HepG2 (cell line): Measurements from ENCODE around the gene MB. TPM values are rescaled to one million over a fixed set of nuclear protein-coding genes. Genes with fewer than 3 reads are reported as not detected.

Experiments used
- ATAC-seq: fragments of 200-7000 bp; cut with Tn5 transposase; 3 replicates; pipeline ENCODE4 v1.9.1; 2020; ENCODE audit warnings: mild to moderate bottlenecking, moderate library complexity
- BruUV-seq: library from RNA; stranded (reverse); fragments of 400-500 nt; replicated peaks from 2 replicates; lab custom pipeline; 2021; lab: Mats Ljungman, UMichigan
- CTCF ChIA-PET: fragments of 300-600 bp; formaldehyde crosslinking; extraction: SDS; loops from one replicate; lab custom pipeline; 2021; ENCODE audit warnings: low total read pairs, inconsistent platforms, low intra/inter-chr PET ratio; lab: Yijun Ruan, JAX
- POLR2A ChIA-PET: fragments of 350-600 bp; sonication (Branson Sonifier 250); formaldehyde crosslinking; loops from one replicate; lab custom pipeline; 2020; ENCODE audit warnings: antibody characterized with exemption, inconsistent platforms; lab: Yijun Ruan, JAX
- DNase-seq: peaks from one replicate; pipeline ENCODE4 v3.0.0-alpha.2; 2015; ENCODE audit warnings: low spot score
- FAIRE-seq: peaks from 3 replicates; lab custom pipeline; 2011; peaks lifted over from hg19 to GRCh38; lab: Jason Lieb, UNC
- H2AFZ ChIP-seq: one replicate; pipeline ENCODE4 v1.6.1; 2011; ENCODE audit warnings: low read length, inconsistent platforms
- H3K27ac ChIP-seq: fragments of 300-600 bp; 3 replicates; pipeline ENCODE4 v1.8.0; 2011; ENCODE audit warnings: mixed run types, mild to moderate bottlenecking, mixed read lengths, low read length, inconsistent platforms; ENCODE audit not compliant: insufficient read depth; ENCODE audit errors: extremely low read length
- H3K27me3 ChIP-seq, 2 experiments: fragments of 200-600 bp in 1 of 2; 2 replicates in 1 of 2; 3 replicates in 1 of 2; pipeline versions ENCODE4 v1.6.0 to v1.8.0; 2011; ENCODE audit warnings: low read length in 2 of 2, mild to moderate bottlenecking in 2 of 2, moderate library complexity in 2 of 2, inconsistent platforms in 1 of 2; ENCODE audit not compliant: insufficient read depth in 2 of 2, control insufficient read depth in 1 of 2
- H3K36me3 ChIP-seq, 2 experiments: fragments of 200-600 bp in 1 of 2; replicated peaks in 1 of 2; 2 replicates in 1 of 2; 3 replicates in 1 of 2; pipeline versions ENCODE4 v1.5.1 to v1.8.0; 2011; ENCODE audit warnings: low read length in 2 of 2, inconsistent platforms in 1 of 2; ENCODE audit not compliant: insufficient read depth in 2 of 2, control insufficient read depth in 1 of 2
- H3K4me1 ChIP-seq: 2 replicates; pipeline ENCODE4 v1.5.1; 2012; ENCODE audit warnings: low read length, inconsistent platforms; ENCODE audit not compliant: insufficient read depth
- H3K4me2 ChIP-seq: 2 replicates; pipeline ENCODE4 v1.6.0; 2011; ENCODE audit warnings: low read depth, low read length, inconsistent platforms
- H3K4me3 ChIP-seq, 3 experiments: fragments of 200-600 bp in 1 of 3; sonication (generic), shearing (Covaris generic) in 1 of 3; replicated peaks in 1 of 3; 2 replicates each; pipeline ENCODE4 v1.5.1; 2011 to 2016; ENCODE audit warnings: low read length in 3 of 3, inconsistent platforms in 2 of 3, low read depth in 2 of 3, mild to moderate bottlenecking in 2 of 3, control low read depth in 1 of 3, mixed read lengths in 1 of 3; ENCODE audit not compliant: insufficient read depth in 1 of 3
- H3K79me2 ChIP-seq: one replicate; pipeline ENCODE4 v1.6.1; 2011; ENCODE audit warnings: low read length, inconsistent platforms; ENCODE audit not compliant: insufficient read depth
- H3K9ac ChIP-seq: 2 replicates; pipeline ENCODE4 v1.6.0; 2011; ENCODE audit warnings: mild to moderate bottlenecking, low read depth, low read length, inconsistent platforms; ENCODE audit not compliant: insufficient read depth
- H3K9me3 ChIP-seq: 2 replicates; pipeline ENCODE4 v1.5.1; 2012; ENCODE audit warnings: mild to moderate bottlenecking, low read length
- H4K20me1 ChIP-seq: 2 replicates; pipeline ENCODE4 v1.6.0; 2011; ENCODE audit warnings: inconsistent platforms, mild to moderate bottlenecking, low read length, moderate library complexity; ENCODE audit not compliant: insufficient read depth
- ADNP ChIP-seq: sonication (generic); formaldehyde crosslinking; IDR thresholded peaks from 2 replicates; pipeline ENCODE4 v1.4.0; 2020; ENCODE audit warnings: missing genetic modification reagents
- ATF7 ChIP-seq, 2 experiments: fragments of 450-650 bp in 1 of 2; sonication (generic) in 1 of 2; formaldehyde crosslinking in 1 of 2; IDR thresholded peaks; 2 replicates each; pipeline versions ENCODE4 v1.4.0 to v1.6.1; 2016 to 2020; ENCODE audit warnings: antibody characterized with exemption in 1 of 2, mild to moderate bottlenecking in 1 of 2, missing genetic modification reagents in 1 of 2
- CBFB ChIP-seq: sonication (generic); formaldehyde crosslinking; IDR thresholded peaks from 2 replicates; pipeline ENCODE4 v1.4.0; 2020; ENCODE audit warnings: missing genetic modification reagents
- HNRNPLL ChIP-seq: fragments of 200-400 bp; formaldehyde crosslinking; IDR thresholded peaks from 2 replicates; pipeline ENCODE4 v1.6.1; 2017; ENCODE audit warnings: mild to moderate bottlenecking, low read depth, low read length; ENCODE audit not compliant: poor library complexity, severe bottlenecking
- KDM5A ChIP-seq: fragments of 200-600 bp; sonication (generic); IDR thresholded peaks from 2 replicates; pipeline ENCODE4 v1.7.0; 2018; ENCODE audit warnings: antibody characterized with exemption, mild to moderate bottlenecking, low read length, borderline replicate concordance
- MBD4 ChIP-seq: IDR thresholded peaks from 2 replicates; pipeline ENCODE4 v1.6.1; 2012; ENCODE audit warnings: low read length, inconsistent platforms, borderline replicate concordance
- PRPF4 ChIP-seq: fragments of 200-400 bp; formaldehyde crosslinking; IDR thresholded peaks from 2 replicates; pipeline ENCODE4 v1.6.1; 2016; ENCODE audit warnings: low read length, low read depth; ENCODE audit not compliant: poor library complexity, severe bottlenecking
- TAF15 ChIP-seq: fragments of 200-400 bp; formaldehyde crosslinking; IDR thresholded peaks from one replicate; pipeline ENCODE4 v1.6.1; 2018; ENCODE audit warnings: mild to moderate bottlenecking, low read depth, low read length; ENCODE audit not compliant: poor library complexity, severe bottlenecking
- ZEB1 ChIP-seq: IDR thresholded peaks from 2 replicates; pipeline ENCODE4 v1.6.1; 2012; ENCODE audit warnings: mild to moderate bottlenecking, low read depth, inconsistent platforms; ENCODE audit not compliant: insufficient replicate concordance
- ZFP82 ChIP-seq: sonication (generic); formaldehyde crosslinking; IDR thresholded peaks from 2 replicates; pipeline ENCODE4 v1.5.1; 2020; ENCODE audit warnings: mild to moderate bottlenecking, missing genetic modification reagents, borderline replicate concordance
- ZMYM3 ChIP-seq: sonication (generic); formaldehyde crosslinking; IDR thresholded peaks from 2 replicates; pipeline ENCODE4 v1.5.1; 2020; ENCODE audit warnings: mild to moderate bottlenecking, missing genetic modification reagents
- ZNF569 ChIP-seq: sonication (generic); formaldehyde crosslinking; IDR thresholded peaks from 2 replicates; pipeline ENCODE4 v1.5.0; 2020; ENCODE audit warnings: mild to moderate bottlenecking, missing genetic modification reagents, moderate library complexity, borderline replicate concordance
- ZNF629 ChIP-seq: sonication (generic); formaldehyde crosslinking; conservative IDR thresholded peaks from 2 replicates; pipeline ENCODE4 v1.5.0; 2020; ENCODE audit warnings: missing genetic modification reagents
- ZNF768 ChIP-seq: sonication (generic); formaldehyde crosslinking; IDR thresholded peaks from 2 replicates; pipeline ENCODE4 v1.4.0; 2020; ENCODE audit warnings: missing genetic modification reagents
- WGBS: methylation state at CpG from one replicate; pipeline ENCODE4 v1.1.6; 2017; ENCODE audit warnings: low lambda C conversion rate; 5-methylcytosine and 5-hydroxymethylcytosine counted together
- in situ Hi-C: cut with HindIII; loops from 2 replicates; pipeline ENCODE4 v1.10.0; 2017; ENCODE audit warnings: low pct_unique_long_range_greater_than_20kb; ENCODE audit not compliant: extremely low pct_ligation_motif_present
- intact Hi-C: fragments of 100-400 bp; cut with micrococcal nuclease; formaldehyde crosslinking; loops from one replicate; pipeline ENCODE4 v1.10.0; 2022; ENCODE audit not compliant: unreplicated experiment
- polyA plus RNA-seq, 8 experiments: library from polyadenylated mRNA; depleted of rRNA in 3 of 8; stranded (reverse) in 7 of 8; unstranded in 1 of 8; fragments of >200 nt; fragmentation: Illumina TruSeq in 4 of 8; extraction: Trizol in 4 of 8; gene quantifications; 2 replicates each; pipeline versions ENCODE4 v1.2.1 to v1.2.3, GENCODE V29; 2011 to 2016; ENCODE audit warnings: low read depth in 4 of 8, missing spikeins in 1 of 8, mixed read lengths in 1 of 8; ENCODE audit not compliant: insufficient read depth in 1 of 8
- total RNA-seq, 5 experiments: library from RNA; depleted of rRNA; stranded (reverse); fragments of >200 nt; fragmentation: Illumina TruSeq; extraction: Trizol; gene quantifications; 2 replicates each; pipeline ENCODE4 v1.2.3, GENCODE V29; 2016; ENCODE audit warnings: low read depth in 1 of 5
- TF ChIP-seq, protein P1 (sequence below): sonication (generic); formaldehyde crosslinking; IDR thresholded peaks from 2 replicates; pipeline ENCODE4 v1.5.0; 2020; ENCODE audit warnings: missing genetic modification reagents

Gene MB
- total and polyA plus RNA-seq, 2 of the 13 experiments (the other 11 are each of a cell fraction or from before 2014, with no cell fraction given) = 0.07 TPM; not detected in 1

DNA sequence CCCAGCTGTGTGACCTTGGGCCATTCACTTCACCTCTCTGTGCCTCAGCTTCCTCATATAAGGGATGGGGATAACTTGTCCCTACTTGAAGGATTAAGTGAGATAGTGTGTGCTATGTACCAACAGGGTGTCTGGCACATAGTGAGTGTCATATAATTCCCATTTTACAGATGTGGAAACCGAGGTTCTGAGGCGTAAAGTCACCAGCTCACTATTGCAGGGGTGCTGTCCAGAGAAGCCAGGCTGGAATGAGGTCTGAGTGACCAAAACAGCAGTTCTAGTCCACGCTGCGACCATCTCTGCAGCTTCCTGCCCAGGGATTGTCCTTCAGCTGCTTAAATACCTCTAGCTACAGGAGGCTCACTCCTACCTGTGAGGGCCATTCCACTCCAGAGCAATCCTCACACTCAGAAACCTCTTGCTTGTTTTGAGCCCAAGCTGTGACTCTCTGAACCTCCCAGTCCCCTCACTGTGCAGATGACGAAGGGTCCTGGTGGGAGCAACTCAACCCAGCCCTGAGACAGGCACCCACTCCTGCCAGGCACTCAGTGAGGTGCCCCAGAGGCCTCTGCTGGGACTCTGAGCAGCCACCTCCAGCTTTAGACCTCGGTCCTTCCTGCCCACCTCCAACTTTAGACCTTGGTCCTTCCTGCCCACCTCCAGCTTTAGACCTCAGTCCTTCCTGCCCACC is 5.8 kb downstream of the MB start:
- no peaks in the 10 kb centered on the region for H3K9me3 ChIP-seq
- H3K9ac ChIP-seq = no peak overlapping the region
- WGBS = 60% methylated on average over 2 of the region's 6 CpGs
- intact Hi-C loops (no loop called here), in situ Hi-C loops (no loop called here)
- ATAC-seq (peak; percentile 25; the same call in 2 of the 3 replicates), DNase-seq (no peak), FAIRE-seq (no peak)
- BruUV-seq = no TSS peak
- H3K27ac ChIP-seq = no peak overlapping the region
- no peak overlapping the region for H2AFZ ChIP-seq
- H3K27me3 ChIP-seq = peaks cover 0 to 17% of the 10 kb centered on the region in 2 experiments; a peak in 2 of 5 replicates
- H3K4me3 ChIP-seq = peak overlapping the region in 1 of 3 experiments; percentile 5; a peak in 1 of 6 replicates
- H3K79me2 ChIP-seq = no peaks in the 10 kb centered on the region
- CTCF ChIA-PET = no interaction called here
- no peaks in the 10 kb centered on the region for H3K36me3 ChIP-seq
- peaks cover 50% of the 10 kb centered on the region for H3K4me1 ChIP-seq
- 0 out of 2 replicates have a peak, but pooled peaks have one; percentile 55 for TF ChIP-seq ADNP (CRISPR knock-in tag)
- no peak for TF ChIP-seq ATF7 (IDR thresholded peaks at IDR 0.05)
- 0 out of 2 replicates have a peak, but pooled peaks have one; percentile 28 for TF ChIP-seq ATF7 (CRISPR knock-in tag; IDR thresholded peaks at IDR 0.05)
- TF ChIP-seq ZNF629 (CRISPR knock-in tag) = peak; percentile 84
- TF ChIP-seq ZNF768 (CRISPR knock-in tag) = peak; percentile 6; the same call in 1 of the 2 replicates
- TF ChIP-seq ZMYM3 (CRISPR knock-in tag) = peak; percentile 79
- TF ChIP-seq HNRNPLL = no peak
- POLR2A ChIA-PET = interaction anchor here (1.7 kb wide), 1 partner anchor 10 kb away, joined by 5 read pairs; no protein-coding TSS in a partner anchor
- no peaks in the 10 kb centered on the region for H4K20me1 ChIP-seq
- peak overlapping the region; percentile 28 for H3K4me2 ChIP-seq

DNA sequence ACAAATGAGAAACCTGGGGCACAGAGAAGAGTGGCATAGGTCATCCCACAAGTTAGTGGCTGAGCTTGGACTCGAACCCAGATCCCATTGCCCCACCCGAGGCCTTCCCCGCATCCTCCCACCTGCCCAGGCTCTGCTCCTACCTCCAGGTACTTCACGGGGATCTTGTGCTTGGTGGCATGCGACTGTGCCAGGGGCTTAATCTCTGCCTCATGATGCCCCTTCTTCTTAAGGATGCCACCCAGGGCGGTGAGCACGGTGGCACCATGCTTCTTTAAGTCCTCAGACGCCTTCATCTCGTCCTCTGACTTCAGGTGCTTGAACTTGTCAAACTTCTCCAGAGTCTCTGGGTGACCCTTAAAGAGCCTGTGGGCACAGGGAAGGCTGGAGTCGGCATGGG is 6.4 kb downstream of the MB start:
- no TSS peak for BruUV-seq
- Histone ChIP-seq H3K9ac (no peak overlapping the region), H3K79me2 (no peaks in the 10 kb centered on the region), H3K27ac (no peak overlapping the region), H3K9me3 (no peaks in the 10 kb centered on the region), H3K27me3 (peaks cover 0 to 19% of the 10 kb centered on the region in 2 experiments; a peak in 2 of 5 replicates), H3K4me2 (no peak overlapping the region), H3K4me3 (no peak overlapping the region), H4K20me1 (no peaks in the 10 kb centered on the region), H3K36me3 (no peaks in the 10 kb centered on the region), H3K4me1 (peaks cover 47% of the 10 kb centered on the region), H2AFZ (no peak overlapping the region)
- intact Hi-C loops (no loop called here), in situ Hi-C loops (no loop called here)
- ChIA-PET POLR2A (interaction anchor here (1.7 kb wide), 1 partner anchor 11 kb away, joined by 5 read pairs; no protein-coding TSS in a partner anchor), CTCF (no interaction called here)
- DNase-seq (no peak), FAIRE-seq (no peak), ATAC-seq (no peak)
- 51% methylated on average over 9 of the region's 10 CpGs for WGBS
- TF ChIP-seq ZEB1 = no peak
- TF ChIP-seq TAF15 = no peak
- TF ChIP-seq MBD4 = no peak
- no peak for TF ChIP-seq ZNF569 (CRISPR knock-in tag)
- TF ChIP-seq ZFP82 (CRISPR knock-in tag) = no peak
- no peak for TF ChIP-seq PRPF4
- TF ChIP-seq CBFB = no peak
- no peak for TF ChIP-seq KDM5A
- TF ChIP-seq, protein P1, sequence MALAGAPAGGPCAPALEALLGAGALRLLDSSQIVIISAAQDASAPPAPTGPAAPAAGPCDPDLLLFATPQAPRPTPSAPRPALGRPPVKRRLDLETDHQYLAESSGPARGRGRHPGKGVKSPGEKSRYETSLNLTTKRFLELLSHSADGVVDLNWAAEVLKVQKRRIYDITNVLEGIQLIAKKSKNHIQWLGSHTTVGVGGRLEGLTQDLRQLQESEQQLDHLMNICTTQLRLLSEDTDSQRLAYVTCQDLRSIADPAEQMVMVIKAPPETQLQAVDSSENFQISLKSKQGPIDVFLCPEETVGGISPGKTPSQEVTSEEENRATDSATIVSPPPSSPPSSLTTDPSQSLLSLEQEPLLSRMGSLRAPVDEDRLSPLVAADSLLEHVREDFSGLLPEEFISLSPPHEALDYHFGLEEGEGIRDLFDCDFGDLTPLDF (CRISPR knock-in tag) = no peak
